HG03025 (cell line): Measurements from ENCODE around the gene VAV2.
"Not testable (repeated sequence)": the region's sequence is repeated elsewhere in the genome, so short reads cannot be mapped to it uniquely, and the experiment has no call there.

Experiments used
- ATAC-seq: cut with Tn5 transposase; IDR thresholded peaks from one replicate; pipeline ENCODE4 v1.9.1; 2021; ENCODE audit warnings: mild to moderate bottlenecking, moderate library complexity; ENCODE audit not compliant: unreplicated experiment, low FRiP score

The VAV2 gene

GRCh38 chr9:133921866-133922265 lies 70.3 kb downstream of the VAV2 start:
- ATAC-seq: no peak

GRCh38 chr9:133920471-133920870 lies 71.7 kb downstream of the VAV2 start:
- no peak for ATAC-seq

DNA sequence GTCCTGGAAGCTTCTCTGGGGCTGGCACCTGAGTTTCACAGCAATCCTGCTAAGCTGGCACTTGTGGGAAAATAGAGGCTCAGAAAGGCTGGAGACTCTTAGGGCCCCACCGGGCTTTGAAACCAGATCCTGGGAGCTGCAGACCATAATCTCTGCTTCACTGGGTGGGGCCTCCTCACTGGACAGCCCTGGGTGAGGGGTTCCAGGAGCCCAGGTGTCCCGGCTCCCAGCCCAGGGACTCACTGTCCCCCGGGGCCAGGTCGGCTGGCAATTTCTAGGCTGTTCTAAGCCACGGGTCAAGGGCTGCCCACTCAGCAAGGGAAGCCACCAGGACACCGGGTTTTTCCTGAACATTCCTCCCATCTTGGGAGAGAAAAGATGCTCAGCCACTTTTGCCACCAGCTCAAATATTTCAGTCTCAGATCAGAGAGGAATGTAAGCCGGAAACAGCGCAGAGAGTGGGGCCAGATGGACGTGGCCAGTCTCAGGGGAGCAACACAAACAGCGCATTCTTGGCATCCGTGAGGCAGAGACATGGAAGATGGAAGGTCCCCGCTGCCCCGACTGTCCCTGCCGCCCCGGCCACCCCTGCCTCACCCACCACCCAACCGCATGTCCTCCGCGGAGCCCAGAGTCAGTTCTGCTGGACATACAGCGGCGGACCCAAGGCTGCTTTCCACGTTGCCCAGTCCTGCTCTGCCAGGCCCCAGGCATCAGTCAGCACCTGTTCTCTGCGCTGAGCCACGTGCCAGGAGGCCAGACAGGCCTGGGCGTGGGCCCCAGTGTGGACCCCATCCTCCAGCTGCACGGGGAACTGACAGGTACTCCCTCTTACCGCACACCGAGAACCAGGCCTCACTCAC lies 72.6 kb downstream of the VAV2 start:
- ATAC-seq: no peak

GRCh38 chr9:133918111-133918813 lies 73.9 kb downstream of the VAV2 start:
- ATAC-seq: no peak

DNA sequence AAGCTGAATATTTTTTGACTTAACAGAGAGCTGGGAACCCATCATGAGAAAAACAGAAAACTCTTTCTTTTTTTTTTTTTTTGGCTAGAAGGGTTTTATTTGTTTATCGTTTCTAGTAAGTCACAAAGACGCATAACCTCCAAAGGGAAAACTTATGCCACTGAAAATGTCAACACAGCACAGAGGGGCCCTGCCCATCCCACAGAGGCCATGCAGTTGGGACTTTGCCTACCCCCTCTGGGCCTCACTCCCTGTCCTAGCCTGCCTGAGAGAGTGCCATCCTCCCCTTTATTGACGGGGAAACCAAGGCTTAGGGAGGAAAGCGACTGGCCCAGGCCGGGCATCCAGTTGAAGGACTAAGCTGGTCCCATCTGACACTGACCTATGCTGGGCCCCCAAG lies 74.7 kb downstream of the VAV2 start:
- ATAC-seq: no peak

DNA sequence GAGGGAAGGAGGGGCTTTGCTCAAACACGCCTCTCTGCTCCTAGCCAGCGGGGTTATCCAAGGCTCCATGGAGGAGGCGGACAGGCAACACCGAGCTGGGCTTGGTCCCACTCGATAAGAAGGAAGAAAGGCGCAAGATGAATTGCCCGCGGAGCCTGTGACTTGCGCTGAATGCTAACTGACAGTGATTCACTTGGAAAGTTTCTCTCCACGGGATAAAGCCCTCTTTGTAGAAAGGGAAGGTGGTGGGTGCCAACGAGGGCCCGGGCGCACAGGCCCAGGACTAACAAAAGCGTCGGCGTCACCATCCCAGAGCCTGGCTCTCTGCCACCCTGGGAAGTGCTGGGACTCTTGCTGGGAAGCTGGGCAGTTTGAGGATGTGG lies 76.0 kb downstream of the VAV2 start:
- ATAC-seq: no peak

DNA sequence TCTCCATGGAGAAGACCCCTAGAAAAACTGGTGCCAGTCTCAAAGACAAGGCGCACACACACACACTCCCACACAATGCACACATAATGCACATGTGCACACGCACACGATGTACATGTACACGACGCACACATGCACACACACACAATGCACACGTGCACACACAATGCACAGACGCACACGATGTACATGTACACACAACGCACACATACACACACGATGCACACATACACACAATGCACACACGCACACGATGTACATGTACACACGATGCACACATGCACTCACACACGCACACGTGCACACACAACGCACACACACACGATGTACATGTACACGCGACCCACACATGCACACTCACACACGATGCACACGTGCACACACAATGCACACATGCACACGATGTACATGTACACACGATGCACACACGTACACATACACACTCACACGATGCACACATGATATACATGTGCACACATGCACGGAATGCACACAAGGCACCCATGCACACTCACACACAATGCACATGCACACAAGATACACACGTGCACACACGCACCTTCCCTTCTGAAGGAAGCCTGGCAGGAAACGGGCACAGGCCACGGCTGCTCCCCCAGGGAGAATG lies 76.5 kb downstream of the VAV2 start:
- no peak for ATAC-seq

DNA sequence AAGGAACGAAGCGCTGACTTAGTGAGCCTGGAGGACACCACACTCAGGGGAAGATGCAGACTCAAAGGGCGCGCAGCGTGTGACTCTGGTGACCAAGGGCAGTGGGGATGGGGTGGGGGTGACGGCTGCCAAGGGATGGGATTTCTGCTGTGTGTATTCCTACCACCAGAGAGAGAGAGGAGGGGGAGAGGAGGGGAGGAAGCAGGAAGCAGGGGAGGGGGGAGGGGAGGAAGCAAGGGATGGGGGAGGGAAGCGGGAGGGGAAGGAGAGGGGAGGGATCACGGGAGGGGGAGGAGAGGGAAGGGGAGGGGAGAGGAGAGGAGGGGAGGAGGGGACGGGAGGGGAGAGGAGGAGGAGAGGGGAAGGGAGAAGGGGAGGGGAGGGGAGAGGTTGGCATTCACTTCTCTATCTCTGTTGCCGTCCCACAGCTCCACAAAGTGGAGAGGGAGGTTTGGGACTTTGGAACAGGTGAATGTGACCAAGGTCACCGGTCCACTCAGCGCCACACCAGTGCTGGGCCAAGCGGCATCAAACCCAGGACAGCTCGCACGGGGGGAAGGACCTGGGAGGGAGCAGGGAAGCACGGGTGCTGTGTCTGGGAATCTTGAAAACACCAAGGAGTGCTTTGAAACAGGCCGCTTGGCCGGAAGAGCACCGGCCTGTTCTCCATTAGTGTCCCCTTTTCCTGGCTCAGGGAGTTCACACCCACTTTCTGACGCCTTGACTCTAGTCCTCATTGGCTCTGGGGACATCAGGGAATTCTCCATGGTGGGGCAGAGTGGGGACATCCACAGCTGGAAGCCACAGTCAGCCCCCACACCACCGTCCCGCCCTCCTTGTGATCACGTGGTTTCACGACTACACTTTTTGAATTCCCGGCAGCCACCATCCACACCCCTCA lies 77.4 kb downstream of the VAV2 start:
- ATAC-seq: no peak

DNA sequence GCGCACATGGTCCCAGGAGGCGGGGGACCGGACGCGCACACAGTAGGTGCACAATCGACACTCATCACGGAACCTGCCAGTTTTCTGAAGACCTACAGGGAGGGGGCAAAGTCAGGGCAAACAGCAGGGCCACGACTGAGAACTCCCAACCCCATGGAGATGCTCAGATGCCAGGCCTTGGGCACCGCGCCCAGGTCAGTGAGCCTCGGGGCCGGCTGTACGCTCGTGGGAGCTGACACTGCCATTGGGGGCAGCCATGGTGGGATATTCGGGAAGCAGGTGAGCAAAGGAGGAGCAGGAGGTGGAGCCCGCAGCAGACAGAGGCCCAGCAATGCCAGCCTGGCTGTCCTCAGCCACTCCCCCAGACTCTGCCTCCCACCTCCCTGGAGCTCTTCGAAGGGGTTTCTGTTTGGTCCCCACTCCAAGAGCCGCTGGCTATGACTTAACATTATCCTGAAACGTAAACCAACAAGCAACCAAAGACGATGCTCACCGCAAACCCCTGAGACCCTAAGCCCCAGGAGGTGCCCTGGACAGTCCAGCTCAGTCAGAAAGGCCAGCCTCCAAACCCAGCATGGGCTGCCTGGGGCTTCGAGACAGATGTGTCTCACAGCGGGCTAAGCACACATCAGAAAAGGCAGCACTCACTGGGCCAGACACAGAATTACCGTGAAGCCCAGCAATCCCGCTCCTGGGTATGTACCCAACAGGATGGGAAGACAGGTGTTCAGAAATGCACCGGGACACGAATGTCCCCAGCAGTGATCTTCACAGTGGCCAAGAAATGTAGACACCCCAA lies 78.4 kb downstream of the VAV2 start:
- no peak for ATAC-seq

DNA sequence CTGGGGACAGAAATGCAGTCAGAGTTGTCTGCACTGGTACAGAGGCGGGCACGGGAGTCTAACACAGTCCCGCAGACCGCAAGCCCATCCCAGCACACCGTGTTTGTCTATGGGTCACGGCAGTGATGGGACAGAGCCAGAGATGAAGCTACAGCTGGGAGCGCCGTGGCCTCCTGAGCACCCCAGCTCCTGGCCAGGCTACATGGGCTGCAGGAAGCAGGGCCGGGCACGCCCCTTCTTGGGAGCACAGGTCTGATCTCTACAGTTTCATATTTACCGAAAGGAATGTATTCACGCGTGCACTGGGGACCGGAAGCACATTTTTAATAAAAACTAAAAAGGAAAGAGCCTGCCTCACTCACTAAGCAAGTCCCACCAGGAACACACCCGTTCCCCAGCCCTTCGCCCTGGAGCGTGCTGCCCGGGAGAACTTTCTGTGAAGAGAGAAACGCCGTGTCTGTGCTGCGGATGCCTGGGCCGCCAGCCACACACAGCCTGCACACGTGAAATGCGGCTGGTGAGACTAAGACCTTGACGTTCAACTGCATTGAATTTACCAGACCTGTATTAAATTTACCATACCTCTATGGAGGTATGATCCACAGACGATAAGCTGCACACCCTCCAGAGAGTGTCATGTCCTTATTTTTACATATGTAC lies 81.1 kb downstream of the VAV2 start:
- ATAC-seq: no peak

DNA sequence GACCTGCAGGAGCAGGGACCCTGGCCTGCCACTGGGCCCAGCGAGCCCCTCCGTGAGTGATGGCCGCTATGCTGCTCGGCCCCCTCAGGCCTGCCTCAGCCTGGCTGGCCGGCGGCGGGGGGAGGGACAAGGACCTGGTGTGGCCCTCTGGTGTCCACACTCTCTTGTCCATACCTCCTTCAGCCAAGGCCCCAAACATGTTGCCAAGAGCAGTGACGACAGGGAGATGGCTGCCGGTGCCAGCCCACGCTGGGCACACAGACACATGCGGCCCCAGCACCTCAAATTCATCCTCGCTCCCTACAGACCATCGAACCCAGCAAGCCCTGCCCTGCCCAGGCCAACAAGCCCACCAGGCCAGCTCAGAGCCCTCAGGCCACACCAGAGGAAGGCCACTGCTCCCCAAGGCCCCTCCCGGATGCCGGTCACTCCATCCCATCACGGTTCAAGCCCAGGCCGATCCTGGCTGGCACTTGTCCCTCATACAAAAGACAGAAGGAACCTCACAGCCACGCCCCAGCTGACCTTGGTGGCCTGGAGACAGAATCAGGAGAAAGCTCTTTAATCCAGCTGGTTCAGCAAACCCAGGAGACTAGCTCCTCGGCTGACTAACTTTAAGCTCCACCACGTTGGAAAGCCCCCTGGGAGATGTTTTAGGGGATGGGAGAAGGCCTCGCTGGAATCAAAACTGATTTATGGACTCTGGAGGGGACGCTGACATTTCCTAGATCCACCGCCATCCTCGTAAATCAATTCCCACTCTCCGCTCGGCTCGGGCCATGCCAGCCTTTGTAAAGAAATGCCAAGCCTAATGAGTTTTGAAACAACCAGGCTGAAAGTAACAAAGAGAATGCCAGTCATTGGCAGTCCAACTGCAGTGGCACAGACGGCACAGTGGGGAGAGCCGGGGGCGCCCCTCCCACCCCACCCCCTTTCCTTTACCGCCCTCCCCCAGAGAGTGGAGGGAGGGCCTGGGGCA lies 84.9 kb downstream of the VAV2 start:
- no peak for ATAC-seq

DNA sequence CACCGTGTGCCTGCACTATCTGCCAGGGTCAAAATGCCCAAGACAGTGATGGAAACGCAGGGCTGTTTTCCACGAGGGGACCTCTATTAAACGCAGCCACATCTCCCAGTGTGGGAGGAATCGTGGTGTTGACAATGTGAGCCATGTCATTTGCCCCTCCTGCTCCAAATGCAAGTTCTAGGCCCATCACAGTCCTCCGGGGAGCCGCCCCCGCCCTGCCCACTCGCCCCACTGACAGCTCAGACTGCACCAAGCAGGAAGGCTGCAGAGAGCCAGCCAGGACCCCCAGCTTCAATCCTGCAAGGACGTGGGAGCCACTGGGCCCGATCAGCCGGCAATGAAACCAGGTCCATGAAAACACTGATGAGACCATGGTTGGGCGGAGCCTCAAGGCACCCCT lies 85.9 kb downstream of the VAV2 start:
- no peak for ATAC-seq

- no peak for ATAC-seq
Measured at GRCh38 chr9:133905493-133905892, 86.6 kb downstream of the VAV2 start.

- ATAC-seq: no peak
Measured at GRCh38 chr9:133904346-133905090, 87.6 kb downstream of the VAV2 start.

DNA sequence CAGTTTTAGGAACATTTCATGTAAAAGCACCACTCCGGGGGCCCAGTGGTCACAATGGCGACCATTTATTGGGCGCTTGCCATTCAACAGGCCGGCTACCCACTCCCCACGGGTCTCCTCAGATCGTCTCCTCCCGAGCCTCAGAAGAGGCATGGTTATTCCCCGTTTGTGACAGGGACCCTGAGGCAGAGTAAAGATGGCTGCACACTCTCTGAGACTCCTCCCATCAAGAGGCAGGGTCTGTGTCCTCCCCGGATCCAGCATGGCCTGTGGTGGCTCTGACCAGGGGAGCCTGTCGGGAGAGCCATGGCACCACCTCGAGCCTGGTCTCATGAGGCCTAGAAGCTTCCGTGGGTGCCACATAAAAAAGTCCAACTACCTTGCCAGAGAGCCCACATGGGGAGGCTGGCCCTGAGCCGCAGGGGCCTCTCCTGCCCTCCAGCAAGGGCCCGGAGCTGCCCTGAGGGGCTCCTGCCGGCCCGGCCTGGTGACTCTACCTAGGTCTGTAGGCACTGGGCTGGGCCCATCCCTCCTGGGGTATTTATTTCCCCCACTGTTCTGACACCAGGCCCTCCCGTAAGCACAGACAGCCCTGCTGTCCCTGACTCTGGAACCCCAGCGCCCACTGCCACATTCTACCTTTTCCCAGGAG lies 90.8 kb downstream of the VAV2 start:
- ATAC-seq: no peak

DNA sequence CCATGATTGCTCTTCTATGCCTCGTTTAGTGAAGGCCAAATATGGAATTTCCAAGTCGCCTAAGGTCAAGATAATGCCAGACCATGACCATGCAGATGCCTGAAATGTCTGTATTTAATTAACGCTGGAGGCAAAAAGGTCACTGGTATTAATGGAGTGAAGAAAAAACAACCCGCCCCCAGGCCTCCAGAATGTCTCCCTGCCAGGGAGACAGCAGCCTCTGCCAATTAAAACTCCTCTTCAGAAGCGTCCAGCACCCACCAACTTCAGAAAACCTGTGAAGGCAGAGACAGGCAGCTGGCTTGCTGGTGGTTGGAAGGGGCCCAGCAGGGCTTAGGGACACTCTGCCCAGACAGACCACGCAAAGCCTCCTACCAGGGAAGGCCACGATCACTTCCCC lies 94.4 kb downstream of the VAV2 start:
- ATAC-seq: no peak

DNA sequence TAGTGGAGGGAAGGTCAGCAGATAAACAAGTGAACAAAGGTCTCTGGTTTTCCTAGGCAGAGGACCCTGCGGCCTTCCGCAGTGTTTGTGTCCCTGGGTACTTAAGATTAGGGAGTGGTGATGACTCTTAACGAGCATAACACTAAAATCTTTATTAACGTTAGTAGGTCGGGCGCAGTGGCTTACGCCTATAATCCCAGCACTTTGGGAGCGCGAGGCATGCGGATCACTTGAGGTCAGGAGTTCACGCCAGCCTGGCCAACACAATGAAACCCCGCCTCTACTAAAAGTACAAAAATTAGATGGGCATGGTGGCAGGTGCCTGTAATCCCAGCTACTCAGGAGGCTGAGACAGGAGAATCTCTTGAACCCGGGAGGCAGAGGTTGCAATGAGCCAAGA lies 96.1 kb downstream of the VAV2 start:
- not testable (repeated sequence) for ATAC-seq
